Breast epithelium (tissue), 4 donors: ENCODE data around the gene XIRP2. TPM values are rescaled to one million over a fixed set of nuclear protein-coding genes. Genes with fewer than 3 reads are reported as not detected.
"Not testable (repeated sequence)": the region's sequence is repeated elsewhere in the genome, so short reads cannot be mapped to it uniquely, and the experiment has no call there.

Experiments used
- DNase-seq, 2 donors: peaks; one replicate each; pipeline ENCODE4 v3.0.0-alpha.2; 2019; ENCODE audit warnings: low spot score in 2 of 2
- H3K27ac ChIP-seq, 2 donors: fragments of 200-600 bp; sonication (generic) in 1 of 2; one replicate each; pipeline ENCODE4 v1.5.1; 2016 to 2019; ENCODE audit warnings: mild to moderate bottlenecking in 1 of 2
- H3K27me3 ChIP-seq, 2 donors: fragments of 200-600 bp; sonication (generic) in 1 of 2; one replicate each; pipeline versions ENCODE4 v1.5.1 to v1.6.0; 2017 to 2019; ENCODE audit warnings: control low read depth in 1 of 2, mild to moderate bottlenecking in 1 of 2
- H3K36me3 ChIP-seq: fragments of 200-600 bp; one replicate; pipeline ENCODE4 v1.5.1; 2019
- H3K4me1 ChIP-seq, 2 donors: fragments of 200-600 bp; sonication (generic); one replicate each; pipeline ENCODE4 v1.5.1; 2016 to 2019; ENCODE audit warnings: control low read depth in 1 of 2
- H3K4me3 ChIP-seq, 3 donors: fragments of 200-600 bp; sonication (generic); 1 replicate in 2 of 3; 2 replicates in 1 of 3; pipeline ENCODE4 v1.5.1; 2016 to 2019; ENCODE audit warnings: mild to moderate bottlenecking in 3 of 3, moderate library complexity in 2 of 3
- H3K9me3 ChIP-seq, 2 donors: fragments of 200-600 bp; sonication (generic) in 1 of 2; one replicate each; pipeline ENCODE4 v1.5.1; 2016 to 2019; ENCODE audit warnings: control low read depth in 1 of 2
- CTCF ChIP-seq, 3 donors: fragments of 450-650 bp; IDR thresholded peaks; one replicate each; pipeline ENCODE4 v1.5.1; 2016 to 2017; ENCODE audit warnings: antibody characterized with exemption in 3 of 3, mild to moderate bottlenecking in 3 of 3, moderate library complexity in 3 of 3
- POLR2A ChIP-seq: fragments of 450-650 bp; IDR thresholded peaks from one replicate; pipeline ENCODE4 v1.6.1; 2016; ENCODE audit warnings: antibody characterized with exemption, mild to moderate bottlenecking, moderate library complexity
- POLR2AphosphoS5 ChIP-seq, 3 donors: sonication (generic); formaldehyde crosslinking; IDR thresholded peaks; one replicate each; pipeline ENCODE4 v1.6.1; 2017; ENCODE audit warnings: antibody characterized with exemption in 3 of 3
- intact Hi-C: fragments of 100-400 bp; cut with DNase I; formaldehyde crosslinking; loops from one replicate; pipeline ENCODE4 v1.15.1; 2023; ENCODE audit warnings: low total_unique reads
- total RNA-seq, 3 donors: library from RNA; depleted of rRNA; stranded (reverse); fragments of >200 nt; gene quantifications; one replicate each; pipeline ENCODE4 v1.1.0, GENCODE V29; 2016

Gene XIRP2
- total RNA-seq, 3 donors from 2014 or later: not detected

DNA sequence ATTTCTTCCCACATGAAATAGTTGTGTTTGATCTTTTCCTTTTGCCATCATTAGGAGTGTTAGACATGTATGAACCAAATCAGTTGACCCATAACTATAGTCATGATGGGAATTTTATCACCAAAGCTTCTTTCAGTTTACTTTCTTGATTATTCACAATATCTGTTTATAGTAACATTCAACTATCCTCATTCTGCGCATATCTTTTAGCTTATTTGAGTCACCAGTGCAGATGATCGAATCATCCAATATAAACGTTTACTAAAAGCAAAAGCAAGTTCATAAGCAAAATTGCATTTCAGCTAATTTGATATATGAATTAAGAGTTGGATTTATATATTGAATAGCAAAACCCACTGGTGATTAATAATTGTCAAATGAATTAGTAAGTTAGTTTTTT is 216.4 kb downstream of the XIRP2 start:
- H3K9me3 ChIP-seq: no peaks in the 10 kb centered on the region
- H3K27me3 ChIP-seq: no peaks in the 10 kb centered on the region
- H3K4me3 ChIP-seq: no peak overlapping the region
- no peak for TF ChIP-seq POLR2A
- TF ChIP-seq POLR2AphosphoS5 (IDR thresholded peaks at IDR 0.05): no peak
- no peak for TF ChIP-seq CTCF (IDR thresholded peaks at IDR 0.05)
- no peak overlapping the region for H3K27ac ChIP-seq
- intact Hi-C loops: no loop called here
- H3K4me1 ChIP-seq: no peaks in the 10 kb centered on the region
- H3K36me3 ChIP-seq: no peaks in the 10 kb centered on the region
- DNase-seq: no peak

GRCh38 chr2:167109682-167110081 is 221.4 kb downstream of the XIRP2 start:
- H3K27ac ChIP-seq, H3K27me3 ChIP-seq, H3K36me3 ChIP-seq, intact Hi-C loops, H3K4me1 ChIP-seq, H3K4me3 ChIP-seq, DNase-seq, H3K9me3 ChIP-seq: not testable (repeated sequence)

DNA sequence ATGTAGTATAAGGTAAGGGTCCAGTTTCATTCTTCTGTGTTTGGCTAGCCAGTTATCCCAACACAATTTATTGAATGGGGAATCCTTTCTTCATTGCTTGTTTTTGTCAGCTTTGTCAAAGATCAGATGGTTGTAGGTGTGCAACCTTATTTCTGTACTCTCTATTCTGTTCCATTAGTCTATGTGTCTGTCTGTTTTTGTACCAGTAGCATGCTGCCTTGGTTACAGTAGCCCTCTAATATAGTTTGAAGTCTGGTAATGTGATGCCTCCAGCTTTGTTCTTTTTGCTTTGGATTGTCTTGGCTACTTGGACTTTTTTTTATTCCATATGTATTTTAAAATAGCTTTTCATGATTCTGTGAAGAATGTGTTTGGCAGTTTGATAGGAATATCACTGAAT is 222.1 kb downstream of the XIRP2 start:
- Histone ChIP-seq H3K9me3 (no peaks in the 10 kb centered on the region), H3K4me3 (no peak overlapping the region), H3K4me1 (no peaks in the 10 kb centered on the region), H3K36me3 (no peaks in the 10 kb centered on the region), H3K27me3 (no peaks in the 10 kb centered on the region), H3K27ac (no peak overlapping the region)
- no peak for TF ChIP-seq CTCF (IDR thresholded peaks at IDR 0.05)
- TF ChIP-seq POLR2A: no peak
- TF ChIP-seq POLR2AphosphoS5 (IDR thresholded peaks at IDR 0.05): no peak
- no peak for DNase-seq
- intact Hi-C loops: no loop called here

DNA sequence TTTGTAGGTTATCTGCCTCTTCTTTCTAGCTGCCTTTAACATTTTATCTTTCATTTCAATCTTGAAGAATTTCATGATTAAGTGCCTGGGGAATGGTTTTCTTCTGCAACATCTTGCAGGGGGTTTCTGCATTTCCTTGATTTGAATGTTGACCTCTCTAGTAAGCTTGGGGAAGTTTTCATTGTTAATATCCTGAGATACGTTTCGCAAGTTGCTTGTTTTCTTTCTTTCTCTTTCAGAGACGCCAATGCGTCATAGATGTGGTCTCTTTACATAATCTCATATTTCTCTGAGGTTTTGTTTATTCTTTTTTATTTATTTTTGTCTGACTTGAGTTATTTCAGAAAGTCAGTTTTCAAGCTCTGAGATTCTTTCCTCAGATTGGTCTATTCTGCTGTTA is 225.7 kb downstream of the XIRP2 start:
- Histone ChIP-seq H3K27ac (no peak overlapping the region), H3K4me1 (no peaks in the 10 kb centered on the region), H3K36me3 (no peaks in the 10 kb centered on the region), H3K9me3 (no peaks in the 10 kb centered on the region), H3K27me3 (no peaks in the 10 kb centered on the region), H3K4me3 (no peak overlapping the region)
- TF ChIP-seq CTCF (IDR thresholded peaks at IDR 0.05) (no peak), POLR2A (no peak), POLR2AphosphoS5 (IDR thresholded peaks at IDR 0.05) (no peak)
- DNase-seq: no peak
- intact Hi-C loops: no loop called here

- H3K27ac ChIP-seq: no peak overlapping the region
- no peaks in the 10 kb centered on the region for H3K27me3 ChIP-seq
- no peaks in the 10 kb centered on the region for H3K36me3 ChIP-seq
- H3K4me3 ChIP-seq: no peak overlapping the region
- H3K9me3 ChIP-seq: no peaks in the 10 kb centered on the region
- no peak for DNase-seq
- TF ChIP-seq POLR2A (no peak), CTCF (IDR thresholded peaks at IDR 0.05) (no peak), POLR2AphosphoS5 (IDR thresholded peaks at IDR 0.05) (no peak)
- intact Hi-C loops: no loop called here
- H3K4me1 ChIP-seq: no peaks in the 10 kb centered on the region
Measured at GRCh38 chr2:167115541-167115940, 227.3 kb downstream of the XIRP2 start.

DNA sequence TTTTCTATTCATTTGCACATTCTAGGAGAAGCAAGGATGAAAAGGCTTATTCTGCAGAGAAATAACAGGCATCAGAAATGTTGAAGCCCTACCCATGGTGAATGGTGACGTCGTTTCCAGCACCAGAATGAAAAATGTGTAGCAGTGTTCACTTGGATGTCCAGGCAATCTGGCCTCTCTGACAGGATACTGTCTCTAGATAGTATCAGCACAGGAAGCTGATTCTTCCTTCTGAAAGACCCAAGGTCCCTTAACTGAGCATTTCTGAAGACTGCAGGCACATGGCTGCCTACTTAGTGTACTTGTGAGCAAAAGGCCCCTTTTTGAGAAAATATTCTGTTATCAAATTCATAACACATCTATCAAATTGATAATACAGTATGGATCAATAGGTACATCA is 234.1 kb downstream of the XIRP2 start:
- no peak overlapping the region for H3K27ac ChIP-seq
- no peak overlapping the region for H3K4me3 ChIP-seq
- no peak for TF ChIP-seq POLR2AphosphoS5 (IDR thresholded peaks at IDR 0.05)
- no peak for TF ChIP-seq POLR2A
- H3K27me3 ChIP-seq: no peaks in the 10 kb centered on the region
- no peaks in the 10 kb centered on the region for H3K36me3 ChIP-seq
- no peaks in the 10 kb centered on the region for H3K4me1 ChIP-seq
- intact Hi-C loops: no loop called here
- H3K9me3 ChIP-seq: no peaks in the 10 kb centered on the region
- DNase-seq: no peak
